Colonic mucosa (tissue), 4 donors: ENCODE data around the gene RABGAP1L. TPM values are rescaled to one million over a fixed set of nuclear protein-coding genes. Genes with fewer than 3 reads are reported as not detected.
"Not testable (repeated sequence)": the region's sequence is repeated elsewhere in the genome, so short reads cannot be mapped to it uniquely, and the experiment has no call there.

ENCODE experiments used
- DNase-seq: peaks from one replicate; pipeline ENCODE4 v3.0.0-alpha.2; 2020
- H3K27ac ChIP-seq: fragments of 200-600 bp; one replicate; pipeline ENCODE4 v1.8.0; 2021
- H3K27me3 ChIP-seq: fragments of 200-600 bp; one replicate; pipeline ENCODE4 v1.8.0; 2021
- H3K36me3 ChIP-seq: fragments of 200-600 bp; one replicate; pipeline ENCODE4 v1.8.0; 2021
- H3K4me1 ChIP-seq: fragments of 200-600 bp; one replicate; pipeline ENCODE4 v1.8.0; 2021; ENCODE audit warnings: mild to moderate bottlenecking
- H3K4me3 ChIP-seq: fragments of 200-600 bp; one replicate; pipeline ENCODE4 v1.8.0; 2021
- H3K9ac ChIP-seq, 2 donors: one replicate each; pipeline ENCODE4 v1.7.0; 2013; ENCODE audit warnings: control low read depth in 2 of 2, low read depth in 2 of 2, low read length in 2 of 2
- H3K9me3 ChIP-seq: fragments of 200-600 bp; one replicate; pipeline ENCODE4 v1.8.0; 2021
- CTCF ChIP-seq: fragments of 200-600 bp; IDR thresholded peaks from one replicate; pipeline ENCODE4 v1.8.0; 2022; ENCODE audit warnings: antibody characterized with exemption, mild to moderate bottlenecking
- intact Hi-C: fragments of 100-400 bp; cut with DNase I; formaldehyde crosslinking; loops from one replicate; pipeline ENCODE4 v1.14.1; 2022
- total RNA-seq, 2 donors: library from RNA; stranded (reverse); fragmentation: NEBNext Ultra II Directional in 1 of 2; extraction: Animal tissue kit (Norgen Biotek cat#: 25700) in 1 of 2; gene quantifications; one replicate each; pipeline ENCODE4 v1.2.1, GENCODE V29; 2021
- donor health status: healthy.
- donor health status: DM: no; HTN: no; CAD: no.
- donor health status: DM: no; HTN: no; CAD: no.

The RABGAP1L gene
- total RNA-seq, 2 donors from 2014 or later, result 50.3 to 87.0 TPM

- H3K4me3 ChIP-seq, result no peak overlapping the region
- H3K36me3 ChIP-seq, result no peaks in the 10 kb centered on the region
- no peak overlapping the region for H3K9ac ChIP-seq
- no peaks in the 10 kb centered on the region for H3K9me3 ChIP-seq
- no peak overlapping the region for H3K27ac ChIP-seq
- H3K4me1 ChIP-seq, result no peaks in the 10 kb centered on the region
- no peak for DNase-seq
- intact Hi-C loops, result no loop called here
- TF ChIP-seq CTCF, result no peak
- H3K27me3 ChIP-seq, result no peaks in the 10 kb centered on the region
These were observed 884.5 kb downstream of the RABGAP1L start for GRCh38 chr1:175043824-175044223.

- intact Hi-C loops, H3K9me3 ChIP-seq, H3K27ac ChIP-seq, H3K36me3 ChIP-seq, H3K4me1 ChIP-seq, DNase-seq, H3K27me3 ChIP-seq, H3K4me3 ChIP-seq, H3K9ac ChIP-seq: not testable (repeated sequence)
These were observed 885.3 kb downstream of the RABGAP1L start for GRCh38 chr1:175044591-175044990.

Other genes with a start within 250 kb of the RABGAP1L start
- gene SERPINC1, start 242.2 kb upstream of the RABGAP1L start, total RNA-seq, result 1 to 10 TPM in 1 of 2 donors, under 1 TPM in 1; 0.29 to 1.8 TPM
- gene RC3H1, start 137.2 kb upstream of the RABGAP1L start, total RNA-seq, result 10 to 100 TPM; 26.6 to 37.5 TPM